HG02840 (cell line): ENCODE results near the gene ANKFY1.

Experiments
- ATAC-seq: cut with Tn5 transposase; IDR thresholded peaks from one replicate; pipeline ENCODE4 v1.9.1; 2021; ENCODE audit warnings: mild to moderate bottlenecking, moderate library complexity, moderate number of reproducible peaks; ENCODE audit not compliant: unreplicated experiment, low FRiP score

The ANKFY1 gene

GRCh38 chr17:4136373-4136772, 127.4 kb downstream of the ANKFY1 start:
- no peak for ATAC-seq

- ATAC-seq: no peak
These were observed 128.3 kb downstream of the ANKFY1 start for GRCh38 chr17:4135489-4135888.

GRCh38 chr17:4134721-4135120, 129.1 kb downstream of the ANKFY1 start:
- ATAC-seq: no peak

GRCh38 chr17:4130715-4131114, 133.1 kb downstream of the ANKFY1 start:
- ATAC-seq: no peak

- no peak for ATAC-seq
These were observed 136.2 kb downstream of the ANKFY1 start for GRCh38 chr17:4127555-4127954.

GRCh38 chr17:4125552-4125951, 138.2 kb downstream of the ANKFY1 start:
- no peak for ATAC-seq

- ATAC-seq: no peak
These were observed 138.8 kb downstream of the ANKFY1 start for GRCh38 chr17:4124999-4125398.

GRCh38 chr17:4120332-4120731, 143.4 kb downstream of the ANKFY1 start:
- ATAC-seq: no peak

- no peak for ATAC-seq
These were observed 144.5 kb downstream of the ANKFY1 start for GRCh38 chr17:4119299-4119698.

GRCh38 chr17:4118015-4118743, 145.6 kb downstream of the ANKFY1 start:
- ATAC-seq: no peak

GRCh38 chr17:4116516-4116915, 147.3 kb downstream of the ANKFY1 start:
- ATAC-seq: no peak
